IPS DF 19.7 (cell line): ENCODE results near the gene CXADR.
"Not testable (repeated sequence)": the region's sequence is repeated elsewhere in the genome, so short reads cannot be mapped to it uniquely, and the experiment has no call there.

Source experiments
- DNase-seq: peaks from one replicate; pipeline ENCODE4 v3.0.0-alpha.2; 2013; ENCODE audit warnings: low read depth, low spot score

Gene CXADR

DNA sequence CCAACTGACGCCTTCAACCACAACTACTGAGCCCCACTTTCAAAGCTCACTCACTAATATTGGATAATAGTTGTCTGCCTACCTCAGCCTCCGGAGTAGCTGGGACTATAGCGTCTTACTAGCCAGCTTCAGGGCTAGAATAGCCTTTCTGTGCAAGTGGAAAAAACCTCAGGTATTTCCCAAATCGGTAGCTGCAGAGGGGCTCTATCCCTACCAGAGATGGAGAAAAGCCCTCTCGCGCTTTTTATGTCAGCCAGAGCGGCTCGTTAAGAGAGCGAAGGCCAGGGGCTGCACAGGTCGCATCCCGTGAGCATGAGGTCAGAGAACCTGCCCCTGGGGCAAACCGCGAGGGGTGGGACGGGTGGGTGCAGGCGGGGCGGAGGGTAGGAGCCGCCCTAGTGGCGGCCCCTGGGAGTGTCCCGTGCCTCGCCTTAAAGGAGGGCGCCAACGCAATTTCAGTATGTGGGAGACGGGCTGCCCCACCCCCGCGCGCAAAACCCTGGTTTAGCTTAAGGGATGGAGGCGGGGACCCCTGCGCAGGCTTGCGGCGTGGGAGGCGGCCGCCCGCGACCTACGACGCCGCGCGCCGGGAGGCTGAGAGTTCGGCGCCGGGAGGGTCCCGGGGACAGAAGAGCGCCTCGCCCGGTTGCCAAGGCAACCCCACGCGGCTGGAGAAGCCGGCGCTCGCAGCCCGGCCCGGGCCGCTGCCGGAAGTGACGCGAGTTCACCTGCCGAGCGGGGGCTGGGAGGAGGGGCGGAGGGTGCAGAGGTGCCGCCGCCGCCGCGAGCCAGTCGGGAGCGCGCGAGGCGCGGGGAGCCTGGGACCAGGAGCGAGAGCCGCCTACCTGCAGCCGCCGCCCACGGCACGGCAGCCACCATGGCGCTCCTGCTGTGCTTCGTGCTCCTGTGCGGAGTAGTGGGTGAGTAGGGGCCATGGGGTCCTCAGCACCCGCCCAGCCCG is at the start of gene CXADR:
TSS of gene CXADR (plus strand) at position 791 of the 961 bp plus-strand sequence. CDS start at position 878, 87 bp downstream.
- peak; percentile 40 for DNase-seq

DNA sequence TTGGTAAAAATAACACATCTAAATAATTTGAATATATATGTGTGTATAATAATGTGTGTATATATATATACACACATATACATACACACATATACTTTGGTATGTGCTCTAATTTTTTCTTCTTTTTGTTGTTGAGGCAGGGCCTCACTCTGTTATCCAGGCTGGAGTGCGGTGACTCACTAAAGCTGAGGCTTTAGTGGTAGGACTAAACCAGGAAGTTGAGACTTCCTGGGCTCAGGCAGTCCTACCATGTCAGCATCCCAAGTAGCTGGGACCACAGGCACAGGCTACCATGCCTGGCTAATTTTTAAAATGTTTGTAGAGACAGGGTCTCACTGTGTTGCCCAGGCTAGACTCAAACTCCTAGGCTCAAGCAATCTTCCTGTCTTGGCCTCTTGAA is 46.7 kb upstream of the CXADR start:
- no peak for DNase-seq

DNA sequence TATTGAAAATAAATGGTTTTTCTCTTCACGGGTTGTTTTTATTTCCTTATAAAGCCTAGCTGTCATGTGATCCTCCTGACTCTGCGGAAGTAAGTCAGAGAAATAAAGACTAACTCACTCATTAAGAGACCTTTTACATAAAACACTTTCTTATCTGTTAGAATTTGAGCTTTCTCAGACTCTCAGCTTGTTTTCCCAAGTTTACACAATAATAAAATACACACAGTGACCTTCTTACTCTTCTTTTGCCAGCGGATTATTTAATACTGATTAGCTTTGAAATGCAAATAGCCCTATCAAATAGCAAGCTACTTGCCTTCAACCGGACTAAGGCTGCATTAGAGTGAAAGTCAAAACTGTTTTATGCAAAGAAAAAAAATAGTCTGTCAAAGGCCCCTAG is 45.5 kb upstream of the CXADR start:
- no peak for DNase-seq

DNA sequence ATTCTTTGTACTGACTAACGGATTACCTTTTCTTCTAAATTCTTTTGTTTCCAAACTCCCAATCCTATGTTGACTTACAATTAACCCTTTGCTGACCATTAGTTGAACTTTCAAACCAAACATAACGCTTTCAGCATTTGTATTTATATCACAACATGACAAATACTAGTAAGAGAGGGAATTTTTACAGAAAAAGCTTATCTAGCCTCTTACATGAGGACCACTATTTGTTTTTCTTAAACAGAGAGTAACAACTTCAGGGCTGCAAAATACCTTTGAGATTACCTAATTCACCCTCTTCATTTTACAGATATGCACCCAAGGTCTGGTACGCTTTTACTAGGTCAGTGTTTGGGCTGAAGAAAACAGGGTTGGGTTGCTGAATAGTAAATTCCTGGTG is 45.0 kb upstream of the CXADR start:
- no peak for DNase-seq

DNA sequence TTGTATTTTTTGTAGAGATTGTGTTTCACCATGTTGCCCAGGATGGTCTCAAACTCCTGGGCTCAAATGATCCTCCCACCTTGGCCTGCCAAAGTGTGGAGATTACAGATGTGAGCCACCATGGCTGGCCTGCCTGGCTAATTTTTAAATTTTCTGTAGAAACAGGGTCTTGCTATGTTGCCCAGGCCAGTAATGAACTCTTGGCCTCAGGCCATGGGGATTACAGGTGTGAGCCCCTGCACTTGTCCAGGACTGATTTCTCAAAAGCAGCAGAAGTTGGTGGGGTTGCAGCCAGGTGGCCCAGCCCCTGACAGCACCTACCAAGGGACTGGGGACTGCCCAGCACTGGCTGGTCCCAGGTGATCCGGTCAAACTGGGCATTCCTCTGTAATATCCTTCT is 44.1 kb upstream of the CXADR start:
- no peak for DNase-seq

DNA sequence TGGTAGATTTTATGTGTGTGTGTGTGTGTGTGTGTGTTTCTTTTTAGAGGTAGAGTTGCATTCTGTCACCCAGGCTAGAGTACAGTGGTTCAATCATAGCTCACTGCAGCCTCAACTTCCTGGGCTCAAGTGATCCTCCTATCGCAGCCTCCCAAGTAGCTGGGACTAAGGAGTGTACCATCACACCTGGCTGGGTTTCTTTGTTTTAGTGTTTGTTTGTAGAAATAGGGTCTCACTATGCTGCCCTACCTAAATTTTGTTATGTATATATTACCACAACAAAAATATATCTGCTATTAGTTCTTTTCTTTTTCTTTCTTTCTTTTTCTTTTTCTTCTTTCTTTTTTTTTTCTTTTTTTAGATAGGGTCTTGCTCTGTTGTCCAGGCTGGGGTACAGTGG is 43.1 kb upstream of the CXADR start:
- DNase-seq: no peak

DNA sequence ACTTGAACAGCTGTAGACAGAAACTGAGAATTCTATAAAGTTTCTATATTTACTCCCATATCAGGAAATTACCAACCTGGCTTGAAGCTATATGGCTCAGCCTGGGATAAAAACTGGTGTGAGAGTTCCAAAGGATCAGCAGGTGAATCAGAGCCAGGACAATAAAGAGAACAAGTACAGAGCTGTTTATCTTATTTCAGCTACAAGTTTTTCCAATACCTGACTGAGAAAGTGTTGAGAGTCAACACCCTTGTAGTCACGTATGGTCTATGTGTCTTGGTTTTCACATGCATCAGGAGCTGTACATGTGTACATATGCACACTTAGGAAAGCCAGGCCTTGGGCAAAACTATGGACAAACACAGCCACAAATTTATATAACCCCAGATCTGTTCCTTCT is 40.7 kb upstream of the CXADR start:
- DNase-seq: no peak

DNA sequence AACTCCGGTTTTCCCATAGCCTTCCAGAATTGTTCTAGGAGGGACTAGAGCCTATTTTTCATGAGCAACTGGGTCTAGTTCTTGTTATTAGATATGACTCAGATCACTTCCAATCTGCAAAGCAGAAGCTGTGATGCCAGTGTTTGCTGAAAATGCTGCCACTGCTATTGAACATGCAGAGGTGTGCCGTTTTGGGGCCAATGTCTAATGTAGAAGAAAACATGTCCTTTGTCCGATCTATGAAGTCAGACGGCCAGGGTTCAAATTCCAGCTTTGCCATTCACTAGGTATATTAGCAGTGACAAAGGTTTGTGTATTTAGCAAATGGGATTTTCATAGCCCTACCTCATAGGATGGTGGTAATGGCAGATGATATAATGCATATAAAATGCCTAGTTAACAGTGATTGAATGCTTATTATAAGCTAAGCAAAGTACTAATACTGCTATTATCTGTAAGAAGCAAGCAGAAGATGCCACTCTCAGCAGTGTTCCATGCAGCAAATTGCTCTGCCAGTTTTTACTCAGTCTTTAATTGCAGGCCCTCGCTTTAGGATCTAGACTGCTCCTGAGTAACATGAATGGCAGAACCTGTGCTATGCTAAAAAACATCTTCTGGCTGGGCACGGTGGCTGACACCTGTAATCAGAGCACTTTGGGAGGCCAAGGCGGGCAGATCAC is 40.1 kb upstream of the CXADR start:
- DNase-seq: no peak

DNA sequence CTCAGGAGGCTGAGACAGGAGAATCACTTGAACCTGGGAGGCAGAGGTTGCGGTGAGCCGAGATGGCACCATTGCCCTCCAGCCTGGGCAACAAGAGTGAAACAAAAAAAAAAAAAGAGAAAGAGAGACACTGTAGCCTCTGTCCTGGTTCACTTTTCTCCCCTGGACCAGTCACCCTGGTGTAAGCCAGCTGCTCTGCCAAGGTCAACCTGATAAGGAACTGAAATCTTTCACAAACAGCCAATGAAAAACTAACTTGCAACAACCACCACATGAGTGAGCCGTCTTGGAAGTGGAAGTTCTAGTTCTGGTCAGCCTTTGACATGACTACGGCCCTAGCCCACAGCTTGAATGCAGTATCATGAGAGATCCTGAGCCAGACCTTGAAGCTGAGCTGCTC is 36.8 kb upstream of the CXADR start:
- DNase-seq: no peak

DNA sequence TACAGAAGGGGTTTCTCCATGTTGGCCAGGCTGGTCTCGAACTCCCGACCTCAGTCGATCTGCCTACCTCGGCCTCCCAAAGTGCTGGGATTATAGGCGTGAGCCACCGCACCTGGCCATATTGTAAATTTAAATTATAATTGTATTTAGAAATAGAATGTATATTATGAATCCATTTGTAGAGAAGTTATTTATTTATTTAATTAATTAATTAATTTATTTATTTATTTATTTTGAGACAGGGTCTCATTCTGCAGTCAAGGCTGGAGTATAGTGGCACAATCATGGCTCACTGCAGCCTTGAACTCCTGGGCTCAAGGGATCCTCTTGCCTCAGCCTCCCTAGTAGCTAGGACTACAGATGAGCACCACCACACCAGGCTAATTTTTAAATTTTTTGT is 34.7 kb upstream of the CXADR start:
- not testable (repeated sequence) for DNase-seq

DNA sequence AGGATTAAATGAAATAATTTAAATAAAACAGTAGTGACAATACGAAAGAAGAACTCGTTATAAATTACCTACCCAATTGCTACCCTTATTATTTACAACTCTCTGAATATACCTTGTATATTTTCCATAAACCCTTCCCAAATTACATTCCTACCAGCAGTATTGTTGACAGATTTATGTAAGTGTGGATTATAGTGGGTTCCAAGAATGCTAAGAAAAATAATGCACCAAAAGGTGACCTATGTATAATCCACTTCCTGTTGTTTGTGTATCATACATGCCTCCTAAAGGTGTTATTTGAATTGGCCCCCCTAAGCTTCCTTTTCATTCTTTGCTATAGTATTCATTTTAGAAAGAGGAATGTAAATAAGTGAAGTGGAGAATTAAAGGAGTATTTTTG is 33.2 kb upstream of the CXADR start:
- no peak for DNase-seq

DNA sequence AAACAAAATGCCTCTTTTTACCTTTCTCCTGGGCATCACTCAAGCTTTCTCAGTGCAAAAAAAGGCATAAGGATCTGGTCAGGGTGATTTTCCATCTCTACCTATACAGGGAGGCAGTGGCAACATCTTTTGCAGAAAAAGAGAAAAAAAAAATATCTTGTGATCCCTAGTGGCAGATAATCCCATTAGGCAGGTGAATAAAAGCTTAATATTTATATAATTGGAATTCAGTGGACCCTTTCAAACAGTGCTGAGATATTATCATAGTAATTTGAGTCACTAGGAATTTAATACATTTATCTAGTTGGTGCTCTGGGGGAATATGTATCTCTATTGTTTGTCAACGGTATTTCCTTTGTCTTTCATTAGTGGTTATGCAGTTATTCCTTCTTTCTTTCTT is 29.9 kb upstream of the CXADR start:
- DNase-seq: no peak

DNA sequence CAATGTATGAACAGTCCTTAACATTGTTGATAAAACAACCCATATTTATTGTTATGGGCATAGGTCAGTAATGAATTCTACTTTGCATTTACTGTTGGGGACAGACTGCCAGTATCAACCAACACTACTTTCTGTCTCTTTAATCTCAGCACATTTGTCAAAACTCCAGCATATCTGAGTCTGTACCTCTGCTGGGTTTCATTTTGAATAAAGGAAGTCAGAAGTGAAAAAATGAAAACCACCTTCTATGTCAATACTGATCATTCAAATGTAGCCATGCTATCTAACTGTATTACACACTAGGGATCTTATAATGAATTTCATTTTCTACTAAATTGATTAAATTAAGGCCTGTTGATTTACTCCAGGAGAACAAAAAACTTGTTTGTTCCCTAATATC is 24.2 kb upstream of the CXADR start:
- no peak for DNase-seq

DNA sequence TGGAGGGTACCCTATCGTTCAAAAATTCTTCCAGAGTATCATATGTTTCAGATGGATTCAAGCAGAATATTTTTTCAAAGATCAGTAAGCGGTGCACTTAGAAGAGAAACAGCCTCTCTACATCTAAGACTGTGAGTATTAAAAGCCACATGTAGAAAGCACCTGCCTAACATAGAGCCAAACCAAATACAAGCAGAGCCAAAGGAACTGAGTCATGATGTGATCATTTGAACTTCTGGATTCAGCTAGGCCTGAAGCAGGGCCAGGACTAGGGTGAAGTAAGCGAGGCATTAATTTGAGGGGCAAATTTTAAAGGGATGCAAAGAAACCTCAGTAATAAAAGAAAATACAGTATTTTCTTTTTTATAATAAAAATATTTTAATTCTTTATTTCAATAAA is 23.3 kb upstream of the CXADR start:
- DNase-seq: not testable (repeated sequence)

DNA sequence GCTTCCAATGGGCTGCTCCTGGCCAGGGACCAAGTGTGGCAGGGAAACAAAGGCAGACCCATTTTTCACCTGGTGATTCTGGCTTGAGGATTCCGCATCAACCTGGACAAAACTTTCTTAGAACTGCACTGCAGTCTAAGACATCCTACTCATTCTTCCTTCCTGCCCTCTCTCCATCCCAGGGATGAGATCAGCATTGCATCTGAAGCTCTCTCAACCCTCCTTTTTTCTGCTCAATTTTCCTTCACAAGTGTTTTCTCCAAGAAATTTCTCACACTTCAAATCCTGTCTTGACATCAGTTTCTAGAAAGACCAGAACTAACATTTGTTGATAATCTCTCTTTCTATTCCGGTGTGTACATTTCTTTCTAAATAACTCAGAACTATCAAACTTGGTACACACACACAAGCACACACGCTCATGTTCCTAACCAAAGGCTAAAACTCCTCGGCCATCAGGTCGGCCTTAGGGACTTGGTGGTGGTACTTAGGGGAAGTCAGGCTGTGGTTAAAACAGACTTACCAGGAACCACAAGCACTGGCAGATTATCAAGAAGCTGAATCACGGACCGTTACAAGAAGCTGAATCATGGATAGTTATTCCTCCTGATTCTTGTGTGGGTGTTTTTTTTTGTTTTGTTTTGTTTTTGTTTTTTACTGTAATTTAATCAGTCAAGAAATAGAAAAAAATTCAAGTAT is 21.0 kb upstream of the CXADR start:
- DNase-seq: no peak

DNA sequence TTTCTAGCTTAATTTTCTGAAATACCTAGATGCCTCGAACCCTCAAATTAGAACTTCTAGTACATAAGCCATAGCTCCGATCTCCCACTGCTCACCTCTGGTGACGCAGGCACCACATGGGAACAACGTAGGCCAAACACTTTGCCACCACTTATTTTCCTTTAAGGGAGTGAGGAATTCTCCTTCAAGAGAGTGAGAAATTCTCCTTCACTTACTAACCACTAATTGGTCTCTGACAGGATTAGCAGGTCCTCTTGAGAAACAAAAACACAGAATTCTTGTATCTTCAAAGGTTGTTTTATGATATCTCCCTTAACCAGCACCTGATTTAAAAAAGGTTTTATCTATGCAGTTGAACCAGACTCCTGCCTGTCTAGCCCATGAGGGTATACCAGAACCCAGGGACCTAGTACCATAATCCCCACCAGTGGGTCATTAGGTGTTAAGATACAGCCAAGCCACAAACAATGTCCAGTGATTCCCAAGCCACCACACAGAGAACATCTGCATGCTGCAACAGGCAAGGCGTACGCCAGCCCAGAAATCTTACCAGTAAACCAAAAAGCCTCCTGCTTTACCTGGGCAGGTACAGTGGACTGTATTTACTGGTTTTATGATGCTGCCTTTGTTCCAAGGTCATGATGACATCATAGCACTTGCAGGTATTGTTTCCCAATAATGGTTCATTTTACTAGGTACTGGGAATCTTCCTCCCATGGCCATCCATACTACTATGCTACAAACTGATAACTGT is 20.3 kb upstream of the CXADR start:
- no peak for DNase-seq

DNA sequence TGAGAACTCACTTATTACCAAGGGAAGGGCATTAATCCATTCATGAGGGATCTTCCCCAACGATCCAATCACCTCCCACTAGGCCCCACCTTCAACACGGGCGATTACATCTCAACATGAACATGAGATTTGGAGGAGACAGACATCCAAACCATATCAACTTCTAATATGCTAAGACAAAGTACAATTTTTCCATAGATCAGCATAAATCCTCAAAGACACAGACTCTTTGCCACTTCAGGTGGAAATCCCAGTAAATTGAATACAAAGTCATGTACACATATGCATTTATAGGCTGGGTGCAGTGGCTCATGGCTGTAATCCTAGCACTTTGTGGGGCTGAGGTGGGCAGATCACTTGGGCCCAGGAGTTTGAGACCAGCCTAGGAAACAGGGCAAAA is 18.8 kb upstream of the CXADR start:
- no peak for DNase-seq

DNA sequence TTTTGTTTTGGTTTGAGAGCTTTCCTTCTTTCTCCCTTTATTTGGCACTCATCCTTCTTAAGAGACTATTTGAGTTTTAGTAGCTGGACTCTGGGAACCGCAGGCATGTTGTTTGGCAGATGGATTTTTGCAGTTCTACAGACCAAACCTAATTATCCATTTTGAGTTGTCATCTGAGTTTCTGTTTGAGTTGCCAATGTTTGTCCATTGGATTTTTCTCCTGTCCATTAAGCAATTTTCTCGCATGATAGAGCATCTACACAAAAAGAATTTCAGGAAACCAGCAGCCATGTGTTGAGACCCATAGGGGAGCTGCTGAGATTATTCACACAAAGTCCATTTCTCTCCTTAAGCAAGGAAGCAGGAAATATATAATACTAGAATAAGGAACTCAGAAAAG is 17.2 kb upstream of the CXADR start:
- no peak for DNase-seq

DNA sequence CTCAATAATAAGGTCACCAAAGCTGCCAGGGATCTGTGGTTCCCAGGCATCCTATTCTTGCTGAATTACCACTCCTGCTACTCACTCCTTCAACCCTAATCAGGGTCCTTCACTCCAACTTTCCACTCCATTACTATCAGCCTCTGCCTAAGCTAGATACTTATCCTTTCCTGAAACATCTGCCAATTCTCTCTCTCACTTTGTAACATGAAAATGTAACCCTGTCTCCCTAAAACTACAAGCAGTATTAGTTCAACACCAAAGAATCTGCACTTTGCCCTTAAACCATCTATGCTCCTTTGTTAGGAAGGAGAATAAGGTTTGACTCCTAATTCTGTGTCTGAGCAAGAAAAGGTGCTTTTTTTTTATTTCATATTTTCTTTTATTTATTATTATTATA is 15.5 kb upstream of the CXADR start:
- no peak for DNase-seq

DNA sequence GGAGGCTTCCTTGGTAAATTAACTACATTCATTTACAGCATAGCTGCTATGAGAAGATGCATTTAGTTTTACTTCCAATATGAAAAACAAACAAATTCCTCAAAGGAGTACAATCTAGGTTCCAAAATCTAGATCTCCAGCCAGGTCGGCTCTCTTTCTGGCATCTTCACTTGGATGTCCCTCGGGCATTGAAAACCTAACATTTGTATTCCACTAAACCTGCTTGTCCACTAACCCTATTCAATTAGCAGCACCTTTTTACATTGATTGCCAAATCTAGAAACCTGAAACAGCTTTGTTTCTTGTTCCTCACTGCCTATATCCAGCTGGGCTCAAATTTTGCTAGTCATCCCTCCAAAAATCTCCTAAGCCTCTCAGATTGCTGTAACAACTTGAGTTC is 14.3 kb upstream of the CXADR start:
- DNase-seq: no peak

DNA sequence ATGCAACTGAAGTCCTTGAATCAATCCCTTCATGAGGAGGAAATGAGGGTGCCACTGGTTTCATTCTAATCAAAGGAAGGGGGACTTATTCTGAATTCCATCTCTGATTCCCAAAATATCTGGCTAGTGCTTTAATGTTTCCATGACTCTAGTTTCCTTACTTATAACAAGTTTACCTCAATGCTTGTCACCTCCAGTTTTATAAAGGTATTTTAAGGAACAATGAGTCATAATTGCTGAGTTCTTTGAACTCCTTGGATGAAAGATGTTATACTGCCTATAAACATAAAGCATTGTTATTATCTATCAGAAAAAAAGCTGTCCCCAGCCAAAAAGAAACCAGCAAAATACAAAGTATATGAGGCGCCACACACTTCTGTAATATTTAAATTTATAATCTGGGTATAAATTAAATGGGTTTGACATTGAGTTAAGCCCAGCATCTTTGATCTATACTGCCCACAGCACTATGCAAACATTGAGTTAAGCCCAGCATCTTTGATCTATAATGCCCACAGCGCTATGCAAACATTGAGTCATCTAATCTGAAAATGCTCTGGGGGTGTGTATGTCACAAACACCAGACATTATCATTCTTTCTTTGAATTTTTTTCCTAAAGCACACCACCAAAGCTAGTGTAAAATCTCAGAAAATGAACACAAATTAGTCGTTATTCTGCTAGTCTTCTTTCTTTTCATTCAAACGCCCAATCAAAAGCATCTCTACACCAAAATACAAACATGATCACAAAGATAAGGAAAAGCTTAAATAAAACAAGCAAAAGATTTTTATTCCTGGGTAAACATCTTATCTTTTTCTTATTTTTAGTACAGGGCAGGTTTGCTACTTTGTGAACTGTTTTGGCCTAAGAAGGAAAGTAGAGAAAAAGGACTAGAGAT is 11.5 kb upstream of the CXADR start:
- no peak for DNase-seq
